ENCODE measurements around the gene RNU6-9. TPM values are rescaled to one million over a fixed set of nuclear protein-coding genes. Genes with fewer than 3 reads are reported as not detected.
A peak's percentile ranks its signal among the peaks of the same experiment; 100 is the strongest.
"Not testable (repeated sequence)": the region's sequence is repeated elsewhere in the genome, so short reads cannot be mapped to it uniquely, and the experiment has no call there.

RNU6-9 gene
- total RNA-seq, 4 donors from 2014 or later: not detected

DNA sequence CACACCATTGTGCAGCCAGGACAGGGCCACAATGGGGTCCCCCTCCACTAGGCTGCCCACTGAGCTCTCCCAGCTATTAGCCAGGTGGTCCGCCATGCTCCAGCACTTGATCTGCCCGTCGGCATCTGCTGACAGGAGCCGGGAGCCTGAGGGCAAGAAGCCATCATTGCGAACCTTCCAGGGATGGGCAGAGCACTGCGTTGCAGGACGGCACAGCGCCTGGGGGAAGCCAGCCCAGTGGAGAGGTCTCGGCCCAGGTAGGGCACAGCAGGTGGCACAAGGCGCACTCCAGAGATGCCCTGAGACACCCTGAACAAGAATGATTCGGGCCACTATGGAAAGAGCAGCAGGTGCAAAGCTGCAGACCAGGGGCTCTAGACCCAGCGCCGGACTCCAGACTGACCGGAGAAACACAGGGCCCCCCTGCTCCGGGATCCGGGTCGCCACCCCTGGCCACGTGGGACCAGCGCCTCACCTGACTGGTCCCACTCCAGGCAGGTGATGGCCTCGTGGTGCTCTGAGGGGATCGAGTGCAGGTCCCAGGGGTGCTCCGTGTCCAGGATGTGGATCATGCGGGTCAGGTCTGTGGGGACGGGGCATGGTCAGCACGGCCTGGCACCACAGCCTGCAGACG is 3.5 kb upstream of the RNU6-9 start:
- Histone ChIP-seq H3K36me3 (peaks cover 20 to 21% of the 10 kb centered on the region in 2 donors), H3K27ac (no peak overlapping the region), H3K9me3 (no peaks in the 10 kb centered on the region), H3K4me3 (replicated peaks in 1 of 3) (no peak overlapping the region), H3K4me1 (peaks cover 6% of the 10 kb centered on the region in 2 donors), H3K27me3 (no peaks in the 10 kb centered on the region)
- DNase-seq: no peak
- TF ChIP-seq, protein P1, sequence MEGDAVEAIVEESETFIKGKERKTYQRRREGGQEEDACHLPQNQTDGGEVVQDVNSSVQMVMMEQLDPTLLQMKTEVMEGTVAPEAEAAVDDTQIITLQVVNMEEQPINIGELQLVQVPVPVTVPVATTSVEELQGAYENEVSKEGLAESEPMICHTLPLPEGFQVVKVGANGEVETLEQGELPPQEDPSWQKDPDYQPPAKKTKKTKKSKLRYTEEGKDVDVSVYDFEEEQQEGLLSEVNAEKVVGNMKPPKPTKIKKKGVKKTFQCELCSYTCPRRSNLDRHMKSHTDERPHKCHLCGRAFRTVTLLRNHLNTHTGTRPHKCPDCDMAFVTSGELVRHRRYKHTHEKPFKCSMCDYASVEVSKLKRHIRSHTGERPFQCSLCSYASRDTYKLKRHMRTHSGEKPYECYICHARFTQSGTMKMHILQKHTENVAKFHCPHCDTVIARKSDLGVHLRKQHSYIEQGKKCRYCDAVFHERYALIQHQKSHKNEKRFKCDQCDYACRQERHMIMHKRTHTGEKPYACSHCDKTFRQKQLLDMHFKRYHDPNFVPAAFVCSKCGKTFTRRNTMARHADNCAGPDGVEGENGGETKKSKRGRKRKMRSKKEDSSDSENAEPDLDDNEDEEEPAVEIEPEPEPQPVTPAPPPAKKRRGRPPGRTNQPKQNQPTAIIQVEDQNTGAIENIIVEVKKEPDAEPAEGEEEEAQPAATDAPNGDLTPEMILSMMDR (IDR thresholded peaks at IDR 0.05): no peak
- no peak for TF ChIP-seq POLR2A (IDR thresholded peaks at IDR 0.05)
- intact Hi-C loops (cut with DNase I): no loop called here
- 81 to 100% methylated on average over 3 to 12 of the region's 26 CpGs for WGBS, 2 donors

DNA sequence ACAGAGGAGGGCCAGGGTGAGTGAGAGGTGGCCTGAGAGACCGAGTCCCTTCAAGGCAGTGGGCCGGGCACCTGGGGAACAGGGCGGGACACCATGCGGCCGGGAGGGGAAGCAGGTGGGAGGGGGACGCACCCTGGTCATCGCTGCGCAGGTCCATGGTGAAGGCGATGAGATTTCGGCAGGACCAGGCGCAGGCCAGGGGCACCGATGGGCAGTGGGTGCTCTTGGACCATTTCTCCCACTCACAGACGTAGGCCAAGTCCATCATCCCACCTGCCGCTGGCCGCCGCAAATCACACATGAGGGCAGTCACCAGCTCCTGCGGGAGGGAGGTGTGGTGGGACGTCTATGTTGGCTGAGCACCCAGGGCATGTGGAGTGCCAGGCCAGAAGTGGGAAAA is 2.5 kb upstream of the RNU6-9 start:
- no peaks in the 10 kb centered on the region for H3K27me3 ChIP-seq
- no peak for TF ChIP-seq POLR2A (IDR thresholded peaks at IDR 0.05)
- TF ChIP-seq, protein P1 (IDR thresholded peaks at IDR 0.05): no peak
- intact Hi-C loops (cut with DNase I): no loop called here

DNA sequence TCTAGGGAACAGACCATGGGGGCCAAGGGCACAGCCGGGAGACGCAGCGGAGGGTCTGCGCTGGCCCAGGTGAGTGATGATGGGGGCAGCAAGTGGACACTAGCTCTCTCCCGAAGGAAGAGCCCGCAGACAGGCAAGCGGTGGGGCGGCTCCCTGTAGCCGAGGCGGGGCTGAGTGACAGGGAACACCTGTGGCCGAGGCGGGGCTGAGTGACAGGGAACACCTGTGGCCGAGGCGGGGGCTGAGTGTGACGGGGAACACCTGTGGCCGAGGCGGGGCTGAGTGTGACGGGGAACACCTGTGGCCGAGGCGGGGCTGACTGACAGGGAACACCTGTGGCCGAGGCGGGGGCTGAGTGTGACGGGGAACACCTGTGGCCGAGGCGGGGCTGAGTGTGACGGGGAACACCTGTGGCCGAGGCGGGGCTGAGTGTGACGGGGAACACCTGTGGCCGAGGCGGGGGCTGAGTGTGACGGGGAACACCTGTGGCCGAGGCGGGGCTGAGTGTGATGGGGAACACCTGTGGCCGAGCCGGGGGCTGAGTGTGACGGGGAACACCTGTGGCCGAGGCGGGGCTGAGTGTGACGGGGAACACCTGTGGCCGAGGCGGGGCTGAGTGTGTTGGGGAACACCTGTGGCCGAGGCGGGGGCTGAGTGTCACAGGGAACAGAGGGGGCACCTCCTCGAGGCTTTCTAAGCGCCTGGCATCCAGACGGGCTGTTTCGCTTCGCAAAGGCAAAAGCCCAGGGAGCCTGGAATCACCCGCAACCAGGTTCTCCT is 1.7 kb upstream of the RNU6-9 start:
- intact Hi-C loops (cut with DNase I); DNase-seq; H3K27ac ChIP-seq: not testable (repeated sequence)

More for the DNA sequence above, 2.5 kb upstream of the RNU6-9 start:
- no peak for DNase-seq
- H3K4me3 ChIP-seq (replicated peaks in 1 of 3): no peak overlapping the region
- WGBS, 2 donors: 89 to 90% methylated on average over 14 to 18 of the region's 18 CpGs
- peaks cover 6% of the 10 kb centered on the region in 2 donors for H3K4me1 ChIP-seq
- no peak overlapping the region for H3K27ac ChIP-seq
- H3K36me3 ChIP-seq: peaks cover 14 to 15% of the 10 kb centered on the region in 2 donors
- H3K9me3 ChIP-seq: no peaks in the 10 kb centered on the region

DNA sequence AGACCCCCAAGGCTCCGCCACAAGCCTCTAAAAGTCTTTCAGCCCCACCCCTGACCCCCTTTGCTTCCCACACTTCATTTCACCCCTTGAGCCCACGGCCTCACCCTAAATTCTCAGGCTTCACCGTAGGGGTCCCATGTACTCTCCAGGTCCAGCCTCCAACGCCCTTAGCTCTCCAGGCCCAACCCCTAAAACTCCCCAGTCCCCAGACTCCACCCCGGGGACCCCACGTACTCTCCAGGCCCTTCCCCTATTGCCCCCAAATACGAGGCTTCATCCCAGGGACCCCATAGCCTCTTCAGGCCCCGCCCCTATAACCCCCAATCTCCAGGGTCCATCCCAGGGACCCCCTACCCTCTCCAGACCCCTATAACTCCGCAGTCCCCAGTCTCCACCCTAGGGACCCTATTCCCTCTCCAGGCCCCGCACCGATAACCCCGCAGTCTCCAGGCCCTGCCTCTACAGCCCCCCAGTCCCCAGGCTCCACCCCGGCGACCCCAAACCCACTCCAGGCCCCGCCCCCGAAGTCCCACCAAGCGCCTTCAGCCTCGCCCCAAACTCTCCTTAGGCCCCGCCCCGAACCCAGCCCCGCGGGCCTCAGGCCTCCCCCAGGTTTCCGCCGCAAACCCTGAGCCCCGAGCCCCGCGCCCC is 916 bp upstream of the RNU6-9 start:
- intact Hi-C loops (cut with DNase I): no loop called here
- H3K9me3 ChIP-seq: no peaks in the 10 kb centered on the region
- peak overlapping the region; percentile 36 to 83 (median 78) for H3K4me3 ChIP-seq (replicated peaks in 1 of 3)
- H3K4me1 ChIP-seq: peaks cover 6% of the 10 kb centered on the region in 2 donors
- no peak for DNase-seq
- peak overlapping the region; percentile 71 to 94 (median 90) for H3K27ac ChIP-seq
- no peaks in the 10 kb centered on the region for H3K27me3 ChIP-seq
- TF ChIP-seq POLR2A (IDR thresholded peaks at IDR 0.05): no peak
- TF ChIP-seq, protein P1 (IDR thresholded peaks at IDR 0.05): no peak
- H3K36me3 ChIP-seq: peaks cover 6 to 8% of the 10 kb centered on the region in 2 donors
- WGBS, 2 donors: 6 to 7% methylated on average over 15 to 20 of the region's 27 CpGs

More for the DNA sequence above, 1.7 kb upstream of the RNU6-9 start:
- 84 to 87% methylated on average over 21 to 25 of the region's 50 CpGs for WGBS, 2 donors
- H3K4me1 ChIP-seq, H3K27me3 ChIP-seq, H3K9me3 ChIP-seq: not testable (repeated sequence)
- peak overlapping the region in 1 of 3 donors; percentile 78 for H3K4me3 ChIP-seq (replicated peaks in 1 of 3)
- peaks cover 6 to 13% of the 10 kb centered on the region in 2 donors for H3K36me3 ChIP-seq

DNA sequence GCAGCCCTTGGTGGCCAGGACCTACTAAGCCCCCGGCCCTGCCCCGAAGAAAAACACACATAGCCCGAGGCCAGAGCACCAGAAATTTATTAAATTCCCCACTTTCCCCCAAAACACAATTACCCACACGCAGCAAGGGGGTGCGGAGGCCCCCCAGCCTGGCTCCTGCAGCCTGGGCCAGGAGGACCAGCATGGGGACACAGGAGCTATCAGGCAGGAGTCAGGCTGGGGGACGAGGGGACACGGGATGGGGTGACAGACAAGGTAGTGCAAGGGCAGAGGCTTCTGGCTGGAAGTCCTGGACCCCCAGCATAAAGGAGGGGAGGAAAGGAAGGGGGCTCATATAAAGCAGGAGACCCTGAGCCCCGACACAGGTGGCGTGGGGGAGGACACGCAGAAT is 3.1 kb downstream of the RNU6-9 start:
- intact Hi-C loops (cut with DNase I): no loop called here
- Histone ChIP-seq H3K27ac (no peak overlapping the region), H3K9me3 (no peaks in the 10 kb centered on the region), H3K36me3 (peaks cover 0 to 3% of the 10 kb centered on the region in 2 donors), H3K4me3 (replicated peaks in 1 of 3) (no peak overlapping the region), H3K27me3 (no peaks in the 10 kb centered on the region), H3K4me1 (peaks cover 6% of the 10 kb centered on the region in 2 donors)
- no peak for DNase-seq
- TF ChIP-seq, protein P1 (IDR thresholded peaks at IDR 0.05): no peak
- TF ChIP-seq POLR2A (IDR thresholded peaks at IDR 0.05): no peak
- 97% methylated on average over 8 to 10 of the region's 10 CpGs for WGBS, 2 donors
